GM19463 (cell line): ENCODE results near the gene POLN.

Experiments used
- ATAC-seq: cut with Tn5 transposase; IDR thresholded peaks from one replicate; pipeline ENCODE4 v1.9.1; 2021; ENCODE audit warnings: mild to moderate bottlenecking, moderate library complexity; ENCODE audit not compliant: unreplicated experiment

The POLN gene

GRCh38 chr4:2072971-2073807, 168.7 kb downstream of the POLN start:
- ATAC-seq = no peak

- ATAC-seq = no peak
Observed at GRCh38 chr4:2071912-2072867, 169.7 kb downstream of the POLN start.

GRCh38 chr4:2071252-2071911, 170.5 kb downstream of the POLN start:
- ATAC-seq = no peak

GRCh38 chr4:2070421-2071251, 171.3 kb downstream of the POLN start:
- no peak for ATAC-seq

GRCh38 chr4:2069986-2070385, 171.9 kb downstream of the POLN start:
- no peak for ATAC-seq

- no peak for ATAC-seq
Observed at GRCh38 chr4:2069161-2069971, 172.6 kb downstream of the POLN start.

GRCh38 chr4:2068566-2068965, 173.4 kb downstream of the POLN start:
- no peak for ATAC-seq

- ATAC-seq = no peak
Observed at GRCh38 chr4:2068198-2068470, 173.8 kb downstream of the POLN start.

- ATAC-seq = no peak
Observed at GRCh38 chr4:2067446-2068197, 174.3 kb downstream of the POLN start.

GRCh38 chr4:2066571-2067445, 175.1 kb downstream of the POLN start:
- ATAC-seq = no peak

GRCh38 chr4:2066011-2066551, 175.8 kb downstream of the POLN start:
- no peak for ATAC-seq

GRCh38 chr4:2065106-2065930, 176.6 kb downstream of the POLN start:
- no peak for ATAC-seq

GRCh38 chr4:2064276-2064991, 177.5 kb downstream of the POLN start:
- ATAC-seq = no peak

GRCh38 chr4:2063557-2064275, 178.2 kb downstream of the POLN start:
- no peak for ATAC-seq

- no peak for ATAC-seq
Observed at GRCh38 chr4:2062808-2063524, 179.0 kb downstream of the POLN start.
